Gastroesophageal sphincter (tissue), 4 donors: Measurements from ENCODE around the gene ZCCHC4. TPM values are rescaled to one million over a fixed set of nuclear protein-coding genes. Genes with fewer than 3 reads are reported as not detected.

ENCODE experiments used
- ATAC-seq: fragments of 150-250 bp; one replicate; pipeline ENCODE4 v1.9.1; 2016; ENCODE audit warnings: mild to moderate bottlenecking, moderate library complexity
- H3K27ac ChIP-seq, 4 donors: fragments of 200-600 bp; sonication (generic) in 3 of 4; 1 replicate in 3 of 4; 2 replicates in 1 of 4; pipeline ENCODE4 v1.5.1; 2016 to 2019
- H3K27me3 ChIP-seq: fragments of 200-600 bp; sonication (generic); one replicate; pipeline ENCODE4 v1.5.1; 2019
- H3K36me3 ChIP-seq, 2 donors: fragments of 200-600 bp; sonication (generic); one replicate each; pipeline ENCODE4 v1.5.1; 2019; ENCODE audit warnings: control low read depth in 1 of 2
- H3K4me1 ChIP-seq, 3 donors: fragments of 200-600 bp; sonication (generic); 1 replicate in 2 of 3; 2 replicates in 1 of 3; pipeline ENCODE4 v1.5.1; 2016 to 2019; ENCODE audit warnings: control low read depth in 2 of 3
- H3K4me3 ChIP-seq, 2 donors: fragments of 200-600 bp; sonication (generic); one replicate each; pipeline ENCODE4 v1.5.1; 2019; ENCODE audit warnings: mild to moderate bottlenecking in 1 of 2, moderate library complexity in 1 of 2
- H3K9me3 ChIP-seq, 3 donors: fragments of 200-600 bp; sonication (generic); one replicate each; pipeline ENCODE4 v1.5.1; 2017 to 2019; ENCODE audit warnings: control low read depth in 2 of 3
- EP300 ChIP-seq: sonication (generic); formaldehyde crosslinking; IDR thresholded peaks from one replicate; pipeline ENCODE4 v1.6.1; 2017; ENCODE audit warnings: antibody characterized with exemption, mild to moderate bottlenecking
- POLR2A ChIP-seq, 2 donors: fragments of 450-650 bp; IDR thresholded peaks; one replicate each; pipeline ENCODE4 v1.6.1; 2017; ENCODE audit warnings: antibody characterized with exemption in 2 of 2, mild to moderate bottlenecking in 2 of 2, moderate library complexity in 1 of 2
- POLR2AphosphoS5 ChIP-seq: sonication (generic); formaldehyde crosslinking; IDR thresholded peaks from one replicate; pipeline ENCODE4 v1.6.1; 2017; ENCODE audit warnings: antibody characterized with exemption
- WGBS, 2 donors: methylation state at CpG; one replicate each; pipeline ENCODE4 v1.1.5; 2018; ENCODE audit warnings: low coverage in 1 of 2; 5-methylcytosine and 5-hydroxymethylcytosine counted together
- total RNA-seq, 4 donors: library from RNA; depleted of rRNA; stranded (reverse); fragments of >200 nt; gene quantifications; one replicate each; pipeline ENCODE4 v1.1.0, GENCODE V29; 2016
- TF ChIP-seq, protein P1 (sequence below), 4 experiments: fragments of 200-600 bp in 2 of 4; fragments of 450-650 bp in 2 of 4; sonication (generic) in 1 of 4; IDR thresholded peaks; one replicate each; pipeline ENCODE4 v1.5.1; 2017 to 2019; ENCODE audit warnings: antibody characterized with exemption in 4 of 4, mild to moderate bottlenecking in 2 of 4, moderate library complexity in 2 of 4

Gene ZCCHC4
- total RNA-seq, 4 donors from 2014 or later: 9.5 to 15.3 (median 11.5) TPM

DNA sequence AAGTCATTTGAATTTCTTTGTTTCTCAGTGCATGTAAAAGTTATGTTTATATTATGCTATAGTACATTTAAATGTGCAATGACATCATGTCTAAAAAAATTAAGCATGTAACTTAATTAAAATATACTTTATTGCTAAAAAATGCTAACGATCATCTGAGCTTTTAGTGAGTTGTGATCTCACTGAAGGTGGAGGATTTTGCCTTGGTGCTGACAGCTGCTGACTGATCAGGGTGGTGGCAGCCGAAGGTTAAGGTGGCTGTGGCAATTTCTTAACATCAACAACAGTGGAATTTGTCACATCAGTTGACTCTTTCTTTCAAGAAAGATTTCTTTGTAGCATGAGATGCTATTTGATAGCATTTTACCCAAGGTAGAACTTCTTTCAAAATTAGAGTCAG is 71.1 kb downstream of the ZCCHC4 start:
- H3K4me3 ChIP-seq: no peak overlapping the region

DNA sequence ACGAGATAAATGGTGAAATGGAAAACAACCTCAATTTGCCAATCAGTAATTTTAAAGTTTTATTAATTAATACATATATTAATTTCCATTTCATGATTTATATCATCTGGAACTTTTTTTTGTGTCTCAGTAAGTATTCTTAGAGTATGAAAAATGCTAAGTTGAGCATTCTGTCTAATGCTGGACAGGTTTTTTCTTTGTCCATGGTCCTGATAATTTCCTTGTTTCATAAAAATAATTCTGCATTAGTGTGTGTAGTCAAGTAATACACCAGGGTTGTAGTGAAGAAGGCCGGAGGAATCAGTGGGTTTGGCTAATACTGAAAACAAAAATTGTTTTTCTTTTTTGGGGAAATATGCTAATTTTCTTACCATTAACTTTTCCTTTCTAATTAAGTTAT is 74.4 kb downstream of the ZCCHC4 start:
- no peak overlapping the region for H3K27ac ChIP-seq
- 98 to 100% methylated on average over 2 of the region's 2 CpGs for WGBS, 2 donors
- peaks cover 0 to 92% of the 10 kb centered on the region in 2 donors for H3K36me3 ChIP-seq
- no peak for ATAC-seq
- H3K4me3 ChIP-seq: no peak overlapping the region
- H3K27me3 ChIP-seq: no peaks in the 10 kb centered on the region
- H3K4me1 ChIP-seq: no peaks in the 10 kb centered on the region
- no peaks in the 10 kb centered on the region for H3K9me3 ChIP-seq
- TF ChIP-seq POLR2A (IDR thresholded peaks at IDR 0.05): no peak
- TF ChIP-seq, protein P1, sequence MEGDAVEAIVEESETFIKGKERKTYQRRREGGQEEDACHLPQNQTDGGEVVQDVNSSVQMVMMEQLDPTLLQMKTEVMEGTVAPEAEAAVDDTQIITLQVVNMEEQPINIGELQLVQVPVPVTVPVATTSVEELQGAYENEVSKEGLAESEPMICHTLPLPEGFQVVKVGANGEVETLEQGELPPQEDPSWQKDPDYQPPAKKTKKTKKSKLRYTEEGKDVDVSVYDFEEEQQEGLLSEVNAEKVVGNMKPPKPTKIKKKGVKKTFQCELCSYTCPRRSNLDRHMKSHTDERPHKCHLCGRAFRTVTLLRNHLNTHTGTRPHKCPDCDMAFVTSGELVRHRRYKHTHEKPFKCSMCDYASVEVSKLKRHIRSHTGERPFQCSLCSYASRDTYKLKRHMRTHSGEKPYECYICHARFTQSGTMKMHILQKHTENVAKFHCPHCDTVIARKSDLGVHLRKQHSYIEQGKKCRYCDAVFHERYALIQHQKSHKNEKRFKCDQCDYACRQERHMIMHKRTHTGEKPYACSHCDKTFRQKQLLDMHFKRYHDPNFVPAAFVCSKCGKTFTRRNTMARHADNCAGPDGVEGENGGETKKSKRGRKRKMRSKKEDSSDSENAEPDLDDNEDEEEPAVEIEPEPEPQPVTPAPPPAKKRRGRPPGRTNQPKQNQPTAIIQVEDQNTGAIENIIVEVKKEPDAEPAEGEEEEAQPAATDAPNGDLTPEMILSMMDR (IDR thresholded peaks at IDR 0.05): no peak
- TF ChIP-seq EP300: no peak
- TF ChIP-seq POLR2AphosphoS5: no peak

More for the DNA sequence above, 71.1 kb downstream of the ZCCHC4 start:
- H3K4me1 ChIP-seq: peaks cover 0 to 13% (median 0%) of the 10 kb centered on the region in 3 donors
- TF ChIP-seq, protein P1 (IDR thresholded peaks at IDR 0.05): no peak
- no peak for TF ChIP-seq POLR2AphosphoS5
- no peak for TF ChIP-seq POLR2A (IDR thresholded peaks at IDR 0.05)
- TF ChIP-seq EP300: no peak
- no peak overlapping the region for H3K27ac ChIP-seq
- WGBS, 2 donors: 37 to 61% methylated on average over 2 of the region's 2 CpGs
- H3K27me3 ChIP-seq: no peaks in the 10 kb centered on the region
- peaks cover 0 to 78% of the 10 kb centered on the region in 2 donors for H3K36me3 ChIP-seq
- H3K9me3 ChIP-seq: no peaks in the 10 kb centered on the region
- no peak for ATAC-seq

DNA sequence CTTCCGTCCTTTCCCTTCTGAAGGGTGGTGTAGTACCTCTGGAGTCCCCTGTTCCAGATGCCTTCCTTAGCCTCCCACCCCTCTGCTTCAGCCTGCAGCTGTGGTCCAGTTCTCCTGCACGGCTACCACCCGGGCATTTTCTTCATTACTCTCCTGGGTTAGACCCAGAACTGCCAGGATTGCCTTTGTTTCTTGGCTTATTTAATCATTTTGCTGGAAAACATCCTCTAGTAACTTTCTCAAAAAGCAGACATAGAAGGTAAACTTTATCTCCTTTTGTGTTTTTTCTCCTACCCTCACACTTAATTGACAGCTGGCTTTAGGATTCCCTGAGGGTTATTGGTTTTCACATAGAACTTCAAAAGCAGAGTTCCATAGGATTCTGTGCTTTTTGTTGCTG is 84.7 kb downstream of the ZCCHC4 start:
- no peaks in the 10 kb centered on the region for H3K4me1 ChIP-seq
- no peak for ATAC-seq
- no peak overlapping the region for H3K27ac ChIP-seq
- no peak for TF ChIP-seq POLR2A (IDR thresholded peaks at IDR 0.05)
- no peak for TF ChIP-seq POLR2AphosphoS5
- TF ChIP-seq, protein P1 (IDR thresholded peaks at IDR 0.05): no peak
- TF ChIP-seq EP300: no peak
- H3K36me3 ChIP-seq: peaks cover 5 to 100% of the 10 kb centered on the region in 2 donors
- H3K4me3 ChIP-seq: no peak overlapping the region
- H3K27me3 ChIP-seq: no peaks in the 10 kb centered on the region
- peaks cover 0 to 5% (median 0%) of the 10 kb centered on the region in 3 donors for H3K9me3 ChIP-seq
- 86% methylated on average over 3 of the region's 3 CpGs; no CpG with 5 or more reads in 1 of the 2 donors for WGBS, 2 donors

DNA sequence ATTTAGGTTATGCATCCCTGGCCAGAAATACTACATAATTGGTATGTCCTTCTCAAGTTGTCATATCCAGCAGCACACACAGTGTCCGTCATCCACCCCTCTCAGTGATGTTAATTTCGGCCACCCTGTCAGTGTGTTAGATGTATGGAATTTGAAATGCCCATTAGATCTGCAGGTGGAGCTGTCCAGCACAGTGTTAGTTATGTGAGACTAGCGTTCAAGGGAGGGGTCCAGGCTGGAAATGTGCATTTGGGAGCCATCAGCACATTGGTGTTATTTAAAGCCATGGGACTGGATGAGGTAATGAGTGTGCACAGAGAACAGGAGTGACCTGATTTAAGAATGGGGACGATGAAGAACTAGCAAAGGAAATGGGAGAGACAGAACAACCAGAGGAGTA is 86.9 kb downstream of the ZCCHC4 start:
- Histone ChIP-seq H3K4me3 (no peak overlapping the region), H3K36me3 (peaks cover 5 to 100% of the 10 kb centered on the region in 2 donors), H3K4me1 (no peaks in the 10 kb centered on the region), H3K9me3 (peaks cover 0 to 5% (median 0%) of the 10 kb centered on the region in 3 donors), H3K27ac (no peak overlapping the region), H3K27me3 (no peaks in the 10 kb centered on the region)
- WGBS, 2 donors: 91 to 92% methylated on average over 3 to 4 of the region's 4 CpGs
- TF ChIP-seq EP300 (no peak), POLR2AphosphoS5 (no peak), POLR2A (IDR thresholded peaks at IDR 0.05) (no peak)
- TF ChIP-seq, protein P1 (IDR thresholded peaks at IDR 0.05): no peak
- no peak for ATAC-seq

DNA sequence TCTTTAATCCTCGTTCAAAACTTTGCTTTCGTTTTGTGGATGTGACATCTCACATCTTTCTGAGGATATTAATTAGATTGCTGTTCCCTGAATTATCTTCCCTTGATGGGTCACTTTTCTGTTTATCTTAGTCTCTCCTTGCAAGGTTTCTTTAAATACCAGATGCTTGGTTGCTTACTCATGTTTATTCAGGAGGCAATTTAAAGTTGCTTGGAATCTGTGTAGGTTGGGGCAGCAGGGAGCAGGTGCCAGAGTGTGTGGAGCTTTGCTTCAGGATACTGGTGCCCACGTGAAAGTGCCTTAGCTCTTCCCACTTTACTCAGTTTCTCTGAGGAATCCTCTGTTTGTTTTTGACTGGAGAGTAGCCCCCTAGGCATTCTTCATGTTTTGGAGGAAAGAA is 88.5 kb downstream of the ZCCHC4 start:
- ATAC-seq: no peak
- 31 to 38% methylated on average over 2 to 3 of the region's 3 CpGs for WGBS, 2 donors
- peaks cover 5 to 100% of the 10 kb centered on the region in 2 donors for H3K36me3 ChIP-seq
- no peak overlapping the region for H3K27ac ChIP-seq
- H3K27me3 ChIP-seq: no peaks in the 10 kb centered on the region
- no peaks in the 10 kb centered on the region for H3K4me1 ChIP-seq
- TF ChIP-seq POLR2A (IDR thresholded peaks at IDR 0.05): no peak
- TF ChIP-seq POLR2AphosphoS5: no peak
- H3K4me3 ChIP-seq: no peak overlapping the region
- H3K9me3 ChIP-seq: peaks cover 0 to 5% (median 0%) of the 10 kb centered on the region in 3 donors
